ENCODE data around the gene KMT2C. TPM values are rescaled to one million over a fixed set of nuclear protein-coding genes. Genes with fewer than 3 reads are reported as not detected.

The KMT2C gene
- total RNA-seq, 1 donor from 2014 or later = 59.5 TPM

DNA sequence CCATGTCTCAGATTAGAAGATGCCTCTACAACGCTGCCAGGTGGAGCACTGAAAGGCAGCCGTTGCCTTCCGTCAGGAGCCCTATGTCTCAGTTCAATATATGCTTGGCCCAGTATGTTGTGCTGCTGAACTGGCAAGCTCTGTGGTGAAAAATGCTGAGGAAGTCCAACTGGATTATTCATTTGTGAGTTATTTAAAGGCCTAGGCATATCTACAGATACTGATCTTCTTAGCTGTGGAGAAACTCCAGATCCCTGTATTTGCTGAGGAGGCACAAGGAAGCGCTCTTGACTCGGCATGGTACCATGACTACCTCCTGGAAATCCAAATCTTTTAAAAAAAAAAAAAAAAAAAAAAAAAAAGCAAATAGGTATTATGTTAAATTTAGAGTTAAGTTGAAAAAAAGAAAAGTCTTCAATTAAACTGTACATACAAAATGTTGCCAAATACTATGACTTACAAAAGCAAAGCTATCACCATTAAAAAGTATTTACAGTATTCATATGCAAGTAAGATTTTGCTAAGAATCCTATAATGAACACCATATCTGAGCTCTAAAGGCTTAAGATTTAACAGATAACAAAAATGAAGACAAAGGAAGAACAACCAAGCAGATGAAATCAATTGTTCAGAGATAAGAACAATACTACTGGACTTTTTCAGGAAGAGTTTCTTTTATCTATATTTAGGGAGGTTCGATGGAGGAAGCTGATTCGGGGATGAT is 258.0 kb downstream of the KMT2C start:
- Mint-ChIP-seq H3K27me3 (ENCODE audit: insufficient read depth) (no peaks in the 10 kb centered on the region), H3K27ac (peak overlapping the region; percentile 59), H3K4me3 (no peak overlapping the region), H3K4me1 (ENCODE audit: low read depth) (peaks cover 17% of the 10 kb centered on the region), H3K36me3 (ENCODE audit: low read depth) (peaks cover 50% of the 10 kb centered on the region), H3K9me3 (no peaks in the 10 kb centered on the region)
- intact Hi-C loops (cut with micrococcal nuclease) = no loop called here
- DNase-seq (ENCODE audit: low spot score) = no peak

DNA sequence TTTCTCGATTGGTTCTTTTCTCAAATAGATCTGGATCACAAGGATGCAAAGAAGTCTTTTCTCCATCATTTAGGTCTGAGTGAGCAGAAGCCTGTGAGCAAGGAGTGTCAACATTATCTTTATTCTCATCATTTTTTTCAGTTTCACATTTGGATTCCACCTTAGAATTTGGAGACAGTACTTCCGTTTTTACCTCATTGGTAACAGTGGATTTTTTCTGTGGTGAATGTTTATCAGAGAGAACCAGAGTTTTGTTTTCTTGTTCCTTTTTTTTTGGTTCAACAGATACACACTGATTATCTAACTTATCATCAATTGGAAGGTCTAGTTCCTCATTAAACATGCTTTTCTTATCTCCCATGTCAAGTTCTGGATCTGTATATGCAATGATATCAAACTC is 259.0 kb downstream of the KMT2C start:
- H3K27ac Mint-ChIP-seq = no peak overlapping the region
- no peak overlapping the region for H3K4me3 Mint-ChIP-seq
- H3K9me3 Mint-ChIP-seq = no peaks in the 10 kb centered on the region
- peaks cover 17% of the 10 kb centered on the region for H3K4me1 Mint-ChIP-seq (ENCODE audit: low read depth)
- intact Hi-C loops (cut with micrococcal nuclease) = no loop called here
- H3K27me3 Mint-ChIP-seq (ENCODE audit: insufficient read depth) = no peaks in the 10 kb centered on the region
- H3K36me3 Mint-ChIP-seq (ENCODE audit: low read depth) = peaks cover 45% of the 10 kb centered on the region
- no peak for DNase-seq (ENCODE audit: low spot score)

DNA sequence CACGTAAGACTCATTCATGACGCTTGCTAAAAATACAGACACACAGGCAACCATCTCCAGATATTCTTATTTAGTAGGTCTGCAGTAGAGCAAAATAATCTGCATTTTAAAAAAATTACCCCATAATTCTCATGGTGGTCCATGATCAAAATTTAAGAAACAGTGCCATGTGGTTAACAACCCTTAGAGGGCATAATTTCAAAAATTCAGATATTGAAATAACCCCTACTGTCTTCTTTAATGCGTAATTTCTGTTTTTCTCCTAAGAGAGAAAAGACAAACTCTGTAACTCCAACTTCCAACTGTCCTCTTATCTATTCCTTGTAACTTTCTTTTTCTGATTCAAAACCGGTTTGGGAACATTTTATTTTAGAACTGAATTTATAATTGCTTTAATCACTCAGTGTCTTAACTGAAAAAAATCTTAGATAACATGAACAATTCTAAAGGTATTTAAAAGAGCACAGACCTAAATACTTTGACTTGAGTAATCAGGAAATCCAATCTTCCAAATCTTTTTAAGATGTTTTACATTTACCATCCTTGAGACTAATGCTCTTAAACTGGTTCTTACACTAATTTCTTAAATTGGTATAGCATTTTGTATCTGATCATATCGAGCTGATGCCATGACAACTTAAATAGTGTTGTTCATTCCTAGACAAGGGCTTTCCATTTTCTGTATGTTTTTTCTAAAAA is 262.3 kb downstream of the KMT2C start:
- Mint-ChIP-seq H3K9me3 (no peaks in the 10 kb centered on the region), H3K27ac (no peak overlapping the region), H3K4me3 (no peak overlapping the region), H3K4me1 (ENCODE audit: low read depth) (peaks cover 15% of the 10 kb centered on the region), H3K36me3 (ENCODE audit: low read depth) (peaks cover 31% of the 10 kb centered on the region), H3K27me3 (ENCODE audit: insufficient read depth) (no peaks in the 10 kb centered on the region)
- DNase-seq (ENCODE audit: low spot score) = no peak
- intact Hi-C loops (cut with micrococcal nuclease) = no loop called here

DNA sequence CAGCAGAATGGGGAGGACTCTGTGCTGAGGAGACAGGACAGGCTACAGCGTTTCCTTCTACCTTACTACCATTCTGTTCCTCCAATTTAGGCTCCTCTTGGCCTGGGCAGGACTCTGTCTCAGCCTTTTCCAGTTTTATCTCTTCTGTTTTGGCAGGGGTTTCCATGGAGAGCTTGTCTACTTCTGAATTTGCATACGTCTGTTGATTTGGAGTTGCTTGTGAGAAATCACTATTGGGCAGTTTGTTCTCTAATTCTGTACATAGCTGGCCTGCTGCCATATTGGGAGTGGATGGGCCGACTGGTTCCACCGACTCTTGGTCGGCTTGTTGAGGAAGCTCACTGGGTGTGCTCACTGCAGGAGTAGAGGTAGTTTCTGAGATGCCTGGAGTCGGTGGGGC is 273.5 kb downstream of the KMT2C start:
- peaks cover 10% of the 10 kb centered on the region for H3K4me1 Mint-ChIP-seq (ENCODE audit: low read depth)
- H3K36me3 Mint-ChIP-seq (ENCODE audit: low read depth) = peaks cover 45% of the 10 kb centered on the region
- intact Hi-C loops (cut with micrococcal nuclease) = no loop called here
- no peak overlapping the region for H3K27ac Mint-ChIP-seq
- DNase-seq (ENCODE audit: low spot score) = no peak
- H3K27me3 Mint-ChIP-seq (ENCODE audit: insufficient read depth) = no peaks in the 10 kb centered on the region
- H3K9me3 Mint-ChIP-seq = no peaks in the 10 kb centered on the region
- H3K4me3 Mint-ChIP-seq = no peak overlapping the region

DNA sequence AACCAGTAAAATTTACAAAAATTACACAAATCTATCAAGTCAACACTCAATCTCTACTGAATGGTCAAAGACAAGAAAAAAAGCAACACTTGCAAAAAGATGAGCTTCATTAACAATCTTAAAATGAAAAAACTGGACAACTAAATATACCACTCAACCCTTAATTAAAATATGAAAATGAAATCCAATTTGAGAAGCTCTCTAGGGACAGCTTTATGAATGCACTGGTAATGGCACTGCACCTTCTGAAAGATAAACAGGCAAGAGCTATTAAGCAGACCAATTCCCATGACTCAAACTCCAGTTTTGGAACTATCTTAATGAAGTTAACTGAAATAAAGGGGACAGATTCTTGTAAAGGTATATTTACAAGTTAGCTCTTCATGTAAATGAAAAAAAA is 274.6 kb downstream of the KMT2C start:
- peaks cover 10% of the 10 kb centered on the region for H3K4me1 Mint-ChIP-seq (ENCODE audit: low read depth)
- intact Hi-C loops (cut with micrococcal nuclease) = no loop called here
- H3K27ac Mint-ChIP-seq = no peak overlapping the region
- no peak for DNase-seq (ENCODE audit: low spot score)
- H3K9me3 Mint-ChIP-seq = no peaks in the 10 kb centered on the region
- no peak overlapping the region for H3K4me3 Mint-ChIP-seq
- H3K36me3 Mint-ChIP-seq (ENCODE audit: low read depth) = peaks cover 47% of the 10 kb centered on the region
- H3K27me3 Mint-ChIP-seq (ENCODE audit: insufficient read depth) = no peaks in the 10 kb centered on the region

DNA sequence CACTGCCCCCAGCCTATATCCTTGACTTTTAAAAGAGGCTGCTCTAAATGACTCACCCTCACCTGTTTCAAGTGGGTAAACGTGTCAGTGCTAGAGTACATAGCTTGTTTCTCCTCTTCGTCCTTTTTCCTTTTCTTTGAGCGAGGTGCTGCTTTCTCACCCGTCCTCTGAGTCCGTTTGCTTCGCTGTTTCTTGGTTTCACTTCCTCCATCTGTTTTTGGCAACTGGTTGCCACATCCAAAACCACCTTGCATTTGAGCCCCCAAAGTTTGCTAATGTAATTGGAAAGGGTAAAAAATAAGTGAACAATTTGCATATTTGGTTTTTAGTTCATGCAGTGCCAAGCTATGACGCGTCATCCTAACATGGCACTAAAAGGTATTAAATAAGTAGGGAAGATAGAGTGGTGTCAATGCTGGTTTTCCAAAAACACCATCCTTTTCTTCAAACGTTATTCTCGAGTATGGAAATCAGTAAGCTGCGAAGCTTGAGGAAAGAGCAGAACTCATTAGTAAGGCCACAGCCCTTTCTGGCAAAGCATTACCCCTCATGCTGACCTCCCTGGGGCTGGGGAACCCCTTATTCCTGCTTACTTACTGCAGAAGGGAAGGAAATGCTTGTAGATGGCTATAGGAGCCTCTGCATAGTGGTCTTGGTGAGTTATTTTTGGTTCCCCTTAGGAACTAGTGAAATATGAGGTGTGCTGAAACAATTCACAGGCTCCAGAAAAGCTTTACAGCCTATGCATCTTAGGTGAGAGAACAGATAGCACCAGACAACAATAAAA is 276.8 kb downstream of the KMT2C start:
- intact Hi-C loops (cut with micrococcal nuclease) = no loop called here
- peaks cover 10% of the 10 kb centered on the region for H3K4me1 Mint-ChIP-seq (ENCODE audit: low read depth)
- peaks cover 56% of the 10 kb centered on the region for H3K36me3 Mint-ChIP-seq (ENCODE audit: low read depth)
- H3K4me3 Mint-ChIP-seq = no peak overlapping the region
- no peaks in the 10 kb centered on the region for H3K9me3 Mint-ChIP-seq
- no peak for DNase-seq (ENCODE audit: low spot score)
- H3K27ac Mint-ChIP-seq = peak overlapping the region; percentile 71
- H3K27me3 Mint-ChIP-seq (ENCODE audit: insufficient read depth) = no peaks in the 10 kb centered on the region

DNA sequence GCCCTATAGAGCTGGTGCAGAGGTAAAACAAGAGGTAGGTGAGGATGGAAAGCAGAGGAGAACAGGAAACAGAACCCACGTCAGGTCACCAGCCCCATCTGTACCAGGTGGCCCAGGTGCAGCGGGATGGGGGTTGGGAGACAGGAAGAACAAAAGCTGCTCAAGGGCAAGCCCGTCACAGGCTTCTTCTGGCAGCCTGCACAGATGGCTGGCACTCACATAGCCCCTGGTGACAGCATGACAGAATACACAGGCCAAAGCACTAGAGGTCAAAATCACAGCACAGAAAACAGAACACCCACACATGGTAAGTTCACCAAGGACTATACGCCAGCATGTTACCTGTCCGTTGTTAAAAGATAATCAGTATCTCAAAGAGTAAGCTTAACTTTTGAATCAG is 283.5 kb downstream of the KMT2C start:
- intact Hi-C loops (cut with micrococcal nuclease) = no loop called here

DNA sequence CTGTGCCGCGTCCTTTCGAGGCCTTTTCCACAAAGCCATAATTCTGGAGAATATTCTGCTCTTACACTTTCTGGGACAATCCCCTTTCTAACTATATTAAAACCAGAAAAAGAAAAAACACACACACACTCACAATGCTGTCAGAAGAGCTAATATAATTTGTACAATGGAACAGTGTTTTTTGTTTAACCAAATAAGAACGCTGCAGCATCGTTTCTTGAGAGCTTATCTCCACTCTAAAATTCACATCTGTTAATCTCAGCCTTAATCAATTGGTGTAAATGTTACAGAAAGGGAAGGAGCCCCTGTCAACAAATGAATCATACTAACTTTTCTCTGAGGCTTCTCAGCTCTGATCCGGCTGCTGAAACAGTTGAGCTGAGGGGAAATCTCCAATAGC is 286.4 kb downstream of the KMT2C start:
- intact Hi-C loops (cut with micrococcal nuclease) = loop anchor here (5.0 to 10.0 kb wide), 3 partner anchors 272 to 555 kb away; partner anchors contain the start of genes PRKAG2 and XRCC2
- Mint-ChIP-seq H3K27me3 (ENCODE audit: insufficient read depth) (no peaks in the 10 kb centered on the region), H3K4me3 (no peak overlapping the region), H3K4me1 (ENCODE audit: low read depth) (peaks cover 20% of the 10 kb centered on the region), H3K36me3 (ENCODE audit: low read depth) (peaks cover 41% of the 10 kb centered on the region), H3K27ac (no peak overlapping the region), H3K9me3 (no peaks in the 10 kb centered on the region)
- no peak for DNase-seq (ENCODE audit: low spot score)

More for the DNA sequence above, 283.5 kb downstream of the KMT2C start:
- H3K36me3 Mint-ChIP-seq (ENCODE audit: low read depth) = peaks cover 46% of the 10 kb centered on the region
- no peaks in the 10 kb centered on the region for H3K27me3 Mint-ChIP-seq (ENCODE audit: insufficient read depth)
- H3K4me1 Mint-ChIP-seq (ENCODE audit: low read depth) = no peaks in the 10 kb centered on the region
- DNase-seq (ENCODE audit: low spot score) = no peak
- H3K4me3 Mint-ChIP-seq = no peak overlapping the region
- H3K9me3 Mint-ChIP-seq = no peaks in the 10 kb centered on the region
- H3K27ac Mint-ChIP-seq = no peak overlapping the region

DNA sequence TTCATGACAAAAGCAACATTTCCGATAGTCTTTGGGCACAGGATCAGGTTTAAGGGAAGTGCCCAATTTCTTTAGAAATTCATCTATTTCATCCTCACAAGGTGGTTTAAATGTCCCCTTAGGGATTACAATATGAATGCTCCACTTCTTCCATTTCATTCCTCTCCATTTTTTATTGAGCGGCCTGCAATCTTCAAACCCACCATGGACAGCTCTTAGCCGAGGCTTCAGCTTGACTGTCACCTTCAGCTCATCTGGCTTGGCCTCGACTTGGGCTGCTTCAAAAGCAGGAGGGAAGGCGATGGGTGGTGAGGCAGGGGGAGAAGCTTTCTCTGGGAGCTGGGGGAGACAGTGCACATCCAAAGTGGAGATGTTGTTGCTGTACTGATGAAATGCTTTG is 287.1 kb downstream of the KMT2C start:
- no peak for DNase-seq (ENCODE audit: low spot score)
- H3K27me3 Mint-ChIP-seq (ENCODE audit: insufficient read depth) = no peaks in the 10 kb centered on the region
- intact Hi-C loops (cut with micrococcal nuclease) = loop anchor here (5.0 to 10.0 kb wide), 3 partner anchors 271 to 556 kb away; partner anchors contain the start of genes PRKAG2 and XRCC2
- peaks cover 39% of the 10 kb centered on the region for H3K36me3 Mint-ChIP-seq (ENCODE audit: low read depth)
- H3K27ac Mint-ChIP-seq = no peak overlapping the region
- H3K4me1 Mint-ChIP-seq (ENCODE audit: low read depth) = peaks cover 26% of the 10 kb centered on the region
- H3K4me3 Mint-ChIP-seq = no peak overlapping the region
- no peaks in the 10 kb centered on the region for H3K9me3 Mint-ChIP-seq

DNA sequence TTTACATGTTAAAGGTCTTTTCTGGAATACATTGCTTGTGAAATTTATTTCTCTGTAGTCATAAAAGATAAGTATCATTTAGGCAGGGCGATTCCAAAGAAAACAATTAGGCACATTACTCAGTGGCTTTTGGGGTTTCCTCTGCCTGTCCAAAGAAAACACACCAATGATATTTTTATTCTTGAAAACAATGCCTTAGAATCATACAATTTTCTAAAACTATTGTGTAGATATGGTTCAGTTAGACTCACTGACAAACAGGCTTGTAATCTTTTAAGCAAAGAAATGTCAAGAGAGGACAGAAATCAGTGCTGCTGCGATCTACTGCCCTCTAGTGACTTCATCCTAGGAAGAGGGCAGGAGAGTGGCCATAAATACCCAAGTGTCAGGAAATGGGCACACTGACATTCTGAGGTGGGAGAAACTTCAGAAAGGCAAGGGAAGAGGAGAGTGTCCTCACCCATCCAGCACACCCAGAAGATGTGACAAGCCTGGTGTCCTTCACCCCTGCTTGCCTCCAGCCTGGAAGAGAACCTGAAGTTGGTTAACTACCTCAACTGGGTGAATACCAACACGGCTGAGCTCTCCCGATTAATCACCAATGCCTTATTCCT is 289.8 kb downstream of the KMT2C start:
- H3K4me3 Mint-ChIP-seq = no peak overlapping the region
- no peak for DNase-seq (ENCODE audit: low spot score)
- no peaks in the 10 kb centered on the region for H3K27me3 Mint-ChIP-seq (ENCODE audit: insufficient read depth)
- H3K27ac Mint-ChIP-seq = peak overlapping the region; percentile 80
- peaks cover 40% of the 10 kb centered on the region for H3K4me1 Mint-ChIP-seq (ENCODE audit: low read depth)
- peaks cover 38% of the 10 kb centered on the region for H3K36me3 Mint-ChIP-seq (ENCODE audit: low read depth)
- no peaks in the 10 kb centered on the region for H3K9me3 Mint-ChIP-seq
- intact Hi-C loops (cut with micrococcal nuclease) = loop anchor here (1.0 to 10.0 kb wide), 5 partner anchors 121 to 559 kb away; partner anchors contain the start of genes GALNT11, PRKAG2 and XRCC2

DNA sequence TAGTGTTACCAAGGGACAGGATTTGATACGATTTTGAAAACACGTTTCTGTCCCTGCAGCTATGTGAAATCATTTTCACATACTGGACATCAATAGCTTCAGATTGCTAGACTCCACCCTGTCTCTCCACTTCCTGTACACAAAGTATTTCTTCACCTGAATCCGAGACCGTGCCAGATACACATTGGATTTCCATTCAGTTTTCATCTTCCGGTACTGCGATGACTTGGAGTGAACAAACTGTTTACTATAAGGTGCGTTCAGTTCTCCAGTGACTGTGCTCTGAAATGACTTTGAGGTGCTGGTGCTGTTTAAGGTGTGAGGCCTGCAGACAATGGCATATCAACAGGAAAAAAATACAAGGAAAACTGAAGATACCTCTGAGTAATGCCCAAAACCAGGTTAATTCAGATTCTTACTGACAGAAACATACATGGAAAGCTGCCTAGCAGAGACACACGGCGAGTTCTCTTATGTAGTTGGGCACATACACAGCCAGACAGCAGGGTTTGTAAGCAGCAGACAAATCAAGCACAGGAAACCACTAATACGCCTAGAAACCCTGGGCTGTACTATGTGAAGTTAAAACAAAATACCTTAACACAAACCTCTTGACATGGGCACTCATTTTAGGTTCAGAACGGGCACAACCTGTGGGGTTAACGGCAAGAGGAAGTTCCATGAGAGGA is 291.1 kb downstream of the KMT2C start:
- Mint-ChIP-seq H3K4me3 (peak overlapping the region; percentile 50), H3K4me1 (ENCODE audit: low read depth) (peaks cover 40% of the 10 kb centered on the region), H3K9me3 (no peaks in the 10 kb centered on the region), H3K27me3 (ENCODE audit: insufficient read depth) (no peaks in the 10 kb centered on the region), H3K27ac (peak overlapping the region; percentile 80), H3K36me3 (ENCODE audit: low read depth) (peaks cover 44% of the 10 kb centered on the region)
- intact Hi-C loops (cut with micrococcal nuclease) = loop anchor here (1.0 to 10.0 kb wide), 6 partner anchors 119 to 560 kb away; partner anchors contain the start of genes GALNT11, PRKAG2 and XRCC2
- peak; percentile 27 for DNase-seq (ENCODE audit: low spot score)
